Vein endothelial cell (primary cell): Measurements from ENCODE around the gene IL1B. TPM values are rescaled to one million over a fixed set of nuclear protein-coding genes. Genes with fewer than 3 reads are reported as not detected.

Source experiments
- total RNA-seq: library from RNA; depleted of rRNA; stranded (reverse); fragments of >200 nt; gene quantifications from 2 replicates; pipeline ENCODE4 v1.2.3, GENCODE V29; 2012

IL1B gene
- total RNA-seq = 0.19 and 0.33 TPM in 2 replicates

DNA sequence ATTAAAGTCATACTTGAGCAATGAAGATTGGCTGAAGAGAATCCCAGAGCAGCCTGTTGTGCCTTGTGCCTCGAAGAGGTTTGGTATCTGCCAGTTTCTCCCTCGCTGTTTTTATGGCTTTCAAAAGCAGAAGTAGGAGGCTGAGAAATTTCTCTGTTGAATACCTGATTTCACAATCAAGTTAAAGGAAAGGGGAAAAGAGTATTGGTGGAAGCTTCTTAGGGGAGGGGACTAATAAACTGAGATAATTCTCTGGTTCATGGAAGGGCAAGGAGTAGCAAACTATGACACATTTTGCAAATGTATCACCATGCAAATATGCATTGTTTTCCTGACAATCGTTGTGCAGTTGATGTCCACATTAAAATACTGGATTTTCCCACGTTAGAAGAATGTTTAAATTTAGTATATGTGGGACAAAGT, at the start of gene IL1B:
TSS of gene IL1B (minus strand) at position 85 of the 423 bp plus-strand sequence. CDS start 550 bp downstream, outside the sequence.

DNA sequence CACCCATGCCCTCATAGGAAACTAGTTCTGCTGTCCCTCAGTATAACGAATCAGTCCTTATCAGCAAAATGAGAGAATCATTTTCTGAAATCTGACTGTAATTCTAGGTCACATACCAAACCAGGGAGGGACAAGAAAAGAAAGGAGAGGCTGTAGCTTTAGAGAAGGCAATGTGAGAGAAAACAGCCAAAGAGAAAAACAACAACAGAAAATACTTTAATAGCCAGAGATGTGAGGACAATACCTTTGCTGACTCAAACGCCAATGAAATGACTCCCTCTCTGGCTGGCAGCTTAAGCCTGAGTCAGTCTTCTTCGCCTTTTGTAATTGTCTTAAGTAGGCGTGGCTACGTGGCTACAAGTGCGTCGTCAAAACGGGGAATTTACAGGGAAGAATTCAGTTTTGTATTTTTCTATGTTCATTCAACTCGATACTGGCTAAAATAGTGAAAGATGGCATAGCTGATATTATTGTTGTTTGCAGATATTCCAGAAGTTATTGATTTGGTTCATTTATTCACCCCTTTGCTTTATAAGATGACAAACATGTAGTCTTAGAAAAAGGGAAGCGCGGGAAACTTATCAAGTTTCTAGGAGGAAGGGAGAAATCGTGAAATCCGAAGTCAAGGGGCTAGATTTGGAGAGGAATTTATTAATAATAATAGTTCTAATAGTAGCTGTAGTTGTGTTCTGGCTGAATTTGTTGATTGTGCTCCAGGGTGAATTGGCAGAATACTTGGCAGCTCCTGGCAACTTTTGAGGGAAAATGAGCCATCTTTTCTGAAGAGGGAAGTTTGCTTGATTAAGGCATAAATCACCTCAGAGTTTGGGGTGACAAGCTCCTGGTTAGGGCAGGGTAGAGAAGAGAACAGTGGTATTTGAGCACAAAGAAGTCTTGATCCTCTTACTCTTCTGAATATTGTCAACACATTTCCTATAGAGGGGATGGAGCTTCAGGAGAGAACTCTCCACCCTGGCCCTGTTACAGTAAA, 52.1 kb downstream of the IL1B start, which contains the start of gene IL1A:
TSS of gene IL1A (minus strand) at position 295 of the 991 bp plus-strand sequence. CDS start 723 bp downstream, outside the sequence.

Other genes with a start within 250 kb of the IL1B start
- gene SLC20A1, start 190.8 kb downstream of the IL1B start, total RNA-seq = 39.5 and 77.1 TPM in 2 replicates
- gene NT5DC4, start 115.8 kb downstream of the IL1B start, total RNA-seq = not detected in 2 replicates
- gene CKAP2L, start 72.2 kb downstream of the IL1B start, total RNA-seq = 6.2 and 12.2 TPM in 2 replicates
- gene IL1A, start 52.3 kb downstream of the IL1B start, total RNA-seq = 0.33 and 0.57 TPM in 2 replicates
- 0.19 TPM in 1 of 2 replicates, not detected in the other for gene IL37, start 74.4 kb upstream of the IL1B start, total RNA-seq
- not detected in 2 replicates for gene IL36G, start 141.2 kb upstream of the IL1B start, total RNA-seq
- not detected in 2 replicates for gene IL36A, start 168.7 kb upstream of the IL1B start, total RNA-seq
- gene IL36B, start 216.1 kb upstream of the IL1B start, total RNA-seq = not detected in 2 replicates
- not detected in 2 replicates for gene IL36RN, start 222.4 kb upstream of the IL1B start, total RNA-seq
- gene IL1F10, start 231.2 kb upstream of the IL1B start, total RNA-seq = not detected in 2 replicates